ENCODE results near the gene GRM8.

Gene GRM8

DNA sequence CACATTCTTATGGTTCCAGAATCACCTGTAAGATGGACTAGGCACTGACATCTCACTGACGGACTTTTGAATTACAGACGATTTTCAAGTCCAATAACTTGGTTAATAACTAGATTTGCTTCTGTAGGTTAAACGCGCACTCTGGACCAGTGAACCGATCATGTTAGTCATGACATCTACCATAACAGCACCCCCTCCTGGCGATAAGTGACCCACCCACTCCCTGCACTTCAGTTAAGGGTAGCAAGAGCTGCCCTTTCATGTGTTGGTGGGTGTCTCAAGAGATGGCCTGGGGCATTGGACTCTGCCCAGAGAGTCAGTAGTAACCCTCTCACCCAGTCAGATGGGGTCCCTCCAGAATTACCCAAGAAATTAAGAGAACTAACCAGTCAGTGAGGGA is 12.9 kb downstream of the GRM8 start:
- ChIA-PET POLR2A (no interaction called here), CTCF (interaction anchor here (0.6 kb wide), 1 partner anchor 10 kb away, joined by 3 read pairs; no protein-coding TSS in a partner anchor)

DNA sequence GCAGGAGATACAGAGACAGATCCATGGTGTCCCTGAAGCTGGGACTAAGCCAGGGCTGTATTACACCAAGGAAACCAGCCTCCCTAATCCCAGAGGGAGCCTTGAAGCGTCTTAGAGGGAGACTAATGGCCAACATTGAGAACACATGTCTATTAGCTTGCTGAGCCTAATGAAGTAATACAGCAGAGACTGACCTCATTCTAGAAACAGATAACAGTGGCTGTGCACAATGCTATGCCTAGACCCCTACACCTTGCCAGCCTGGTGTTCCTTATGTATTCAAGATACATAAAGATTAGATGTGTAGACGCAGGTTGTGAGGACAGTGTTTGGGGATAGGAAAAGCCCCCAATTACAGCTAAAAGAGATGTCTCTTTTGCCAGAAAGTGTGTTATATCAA is 19.1 kb downstream of the GRM8 start:
- TF ChIP-seq NFRKB (IDR thresholded peaks at IDR 0.05) (no peak), FOXA1 (IDR thresholded peaks at IDR 0.05) (no peak), L3MBTL2 (conservative IDR thresholded peaks at IDR 0.05) (no peak), BHLHE40 (IDR thresholded peaks at IDR 0.05; ENCODE audit: borderline replicate concordance) (no peak), TARDBP (IDR thresholded peaks at IDR 0.05) (no peak), CTBP1 (IDR thresholded peaks at IDR 0.05; ENCODE audit: borderline replicate concordance) (no peak), FOXK2 (IDR thresholded peaks at IDR 0.05) (no peak), ARNT (IDR thresholded peaks at IDR 0.05) (no peak), SUZ12 (IDR thresholded peaks at IDR 0.05) (no peak), SP1 (IDR thresholded peaks at IDR 0.05) (no peak), FOXM1 (IDR thresholded peaks at IDR 0.05; ENCODE audit: borderline replicate concordance) (no peak), HDGF (IDR thresholded peaks at IDR 0.05; ENCODE audit: borderline replicate concordance) (no peak), ZNF384 (IDR thresholded peaks at IDR 0.05) (no peak), LEF1 (IDR thresholded peaks at IDR 0.05; ENCODE audit: borderline replicate concordance) (no peak), ELF4 (IDR thresholded peaks at IDR 0.05) (no peak)
- TF ChIP-seq, protein P1, sequence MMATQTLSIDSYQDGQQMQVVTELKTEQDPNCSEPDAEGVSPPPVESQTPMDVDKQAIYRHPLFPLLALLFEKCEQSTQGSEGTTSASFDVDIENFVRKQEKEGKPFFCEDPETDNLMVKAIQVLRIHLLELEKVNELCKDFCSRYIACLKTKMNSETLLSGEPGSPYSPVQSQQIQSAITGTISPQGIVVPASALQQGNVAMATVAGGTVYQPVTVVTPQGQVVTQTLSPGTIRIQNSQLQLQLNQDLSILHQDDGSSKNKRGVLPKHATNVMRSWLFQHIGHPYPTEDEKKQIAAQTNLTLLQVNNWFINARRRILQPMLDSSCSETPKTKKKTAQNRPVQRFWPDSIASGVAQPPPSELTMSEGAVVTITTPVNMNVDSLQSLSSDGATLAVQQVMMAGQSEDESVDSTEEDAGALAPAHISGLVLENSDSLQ (IDR thresholded peaks at IDR 0.05): no peak
- ChIA-PET POLR2A (no interaction called here), CTCF (no interaction called here)
- no peak for DNase-seq (ENCODE audit: extremely low spot score)

More for the DNA sequence above, 12.9 kb downstream of the GRM8 start:
- TF ChIP-seq FOXM1 (IDR thresholded peaks at IDR 0.05; ENCODE audit: borderline replicate concordance) (no peak), TARDBP (IDR thresholded peaks at IDR 0.05) (no peak), FOXK2 (IDR thresholded peaks at IDR 0.05) (no peak), LEF1 (IDR thresholded peaks at IDR 0.05; ENCODE audit: borderline replicate concordance) (no peak), ZNF384 (IDR thresholded peaks at IDR 0.05) (no peak), ELF4 (IDR thresholded peaks at IDR 0.05) (no peak), L3MBTL2 (conservative IDR thresholded peaks at IDR 0.05) (no peak)
- DNase-seq (ENCODE audit: extremely low spot score): no peak

DNA sequence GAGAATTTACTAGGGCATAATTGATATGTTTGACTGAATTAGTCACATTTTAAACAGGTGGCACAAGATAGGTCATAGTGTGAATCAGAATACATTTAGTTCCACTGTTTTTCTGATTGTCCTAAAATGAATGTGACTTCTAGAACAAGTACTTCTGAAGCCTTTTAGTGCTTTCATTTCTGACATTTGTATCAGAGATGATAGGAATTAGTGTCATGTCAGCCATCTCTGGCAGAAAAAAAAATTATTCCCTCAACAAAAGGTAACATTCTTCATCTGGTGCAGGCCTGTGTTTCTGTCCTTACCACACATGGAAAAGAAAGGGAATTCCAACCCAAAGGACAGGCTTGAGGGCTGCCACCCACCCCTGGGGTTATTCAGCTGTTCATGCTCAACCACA is 21.3 kb downstream of the GRM8 start:
- no peak for TF ChIP-seq FOXA1 (IDR thresholded peaks at IDR 0.05)
- TF ChIP-seq BHLHE40 (IDR thresholded peaks at IDR 0.05; ENCODE audit: borderline replicate concordance): no peak
- TF ChIP-seq NFRKB (IDR thresholded peaks at IDR 0.05): no peak
- ChIA-PET POLR2A (no interaction called here), CTCF (interaction anchor here (0.9 kb wide), 1 partner anchor 217 kb away, joined by 4 read pairs; no protein-coding TSS in a partner anchor)
- DNase-seq (ENCODE audit: extremely low spot score): no peak

DNA sequence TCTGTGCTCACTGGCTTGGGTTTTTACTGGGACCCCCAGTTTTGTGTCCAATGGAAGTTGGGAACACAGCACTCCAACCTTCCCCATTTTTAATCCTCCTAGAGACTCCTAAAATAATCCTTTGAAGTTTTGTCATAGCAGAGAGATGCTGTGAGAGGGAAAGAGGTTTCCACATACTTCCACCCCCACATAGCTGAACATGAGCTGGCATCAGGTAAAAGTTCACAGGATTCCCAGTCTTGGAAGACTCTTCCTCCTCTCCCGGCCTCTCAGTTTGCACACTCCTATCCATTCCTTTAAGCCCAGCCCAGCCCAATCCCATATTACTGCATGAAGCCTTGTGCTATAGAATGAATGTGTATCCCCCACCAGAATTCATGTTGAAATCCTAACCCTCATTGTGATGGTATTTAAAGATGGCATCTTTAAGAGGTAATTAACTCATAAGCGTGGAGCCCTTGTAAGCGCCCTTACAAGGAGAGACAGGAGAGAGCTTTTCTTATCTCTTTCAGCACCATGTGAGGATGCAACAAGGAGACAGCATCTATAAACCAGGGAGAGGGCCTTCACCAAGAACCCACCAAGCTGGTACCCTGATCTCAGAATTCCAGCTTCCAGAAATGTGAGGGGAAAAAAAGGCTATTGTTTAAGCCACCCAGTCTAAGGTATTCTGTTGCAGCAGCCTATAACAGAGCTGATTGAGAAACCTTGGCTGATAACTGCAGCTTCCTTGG is 22.4 kb downstream of the GRM8 start:
- DNase-seq (ENCODE audit: extremely low spot score): no peak
- ChIA-PET CTCF (no interaction called here), POLR2A (no interaction called here)
- TF ChIP-seq SUZ12 (IDR thresholded peaks at IDR 0.05) (no peak), CTBP1 (IDR thresholded peaks at IDR 0.05; ENCODE audit: borderline replicate concordance) (no peak), ZNF384 (IDR thresholded peaks at IDR 0.05) (no peak), HDGF (IDR thresholded peaks at IDR 0.05; ENCODE audit: borderline replicate concordance) (no peak), FOXK2 (IDR thresholded peaks at IDR 0.05) (no peak), ARNT (IDR thresholded peaks at IDR 0.05) (no peak), NFRKB (IDR thresholded peaks at IDR 0.05) (no peak), LEF1 (IDR thresholded peaks at IDR 0.05; ENCODE audit: borderline replicate concordance) (no peak), FOXA1 (IDR thresholded peaks at IDR 0.05) (no peak), L3MBTL2 (conservative IDR thresholded peaks at IDR 0.05) (no peak), ELF4 (IDR thresholded peaks at IDR 0.05) (no peak), FOXM1 (IDR thresholded peaks at IDR 0.05; ENCODE audit: borderline replicate concordance) (no peak), TARDBP (IDR thresholded peaks at IDR 0.05) (no peak), SP1 (IDR thresholded peaks at IDR 0.05) (no peak), BHLHE40 (IDR thresholded peaks at IDR 0.05; ENCODE audit: borderline replicate concordance) (no peak)
- TF ChIP-seq, protein P1 (IDR thresholded peaks at IDR 0.05): no peak

DNA sequence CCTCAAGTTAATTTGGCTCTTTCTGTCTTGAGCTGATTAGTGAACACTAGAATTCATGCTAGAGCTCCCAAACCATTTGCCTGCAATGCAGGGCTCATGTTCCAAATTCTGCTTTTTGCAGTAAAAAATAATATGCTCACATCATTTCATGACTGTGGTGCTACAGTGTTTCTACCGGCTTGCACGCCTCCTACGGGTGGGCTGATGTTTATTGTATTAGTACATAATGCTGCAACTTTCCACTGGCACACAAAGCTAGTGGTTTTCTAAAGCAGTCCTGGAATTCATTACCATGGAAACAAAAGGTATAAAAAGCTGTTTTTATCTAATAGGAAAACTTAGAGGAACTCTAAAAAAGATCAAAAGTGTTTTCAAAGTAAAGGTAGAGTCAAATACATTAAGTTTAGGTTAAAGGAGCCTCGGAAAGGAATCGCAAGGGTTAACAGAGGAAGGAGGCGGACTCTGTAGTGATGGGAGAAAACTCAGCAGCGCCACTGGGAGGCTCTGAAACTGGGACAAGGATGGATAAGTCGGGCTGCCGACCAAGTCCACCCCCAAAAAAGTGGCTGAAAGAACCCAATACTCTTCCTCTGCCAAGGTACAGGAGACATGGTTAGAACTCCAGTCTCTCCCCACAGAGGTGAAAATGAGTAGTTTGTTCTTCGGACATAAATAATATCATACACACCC is 25.9 kb downstream of the GRM8 start:
- no peak for TF ChIP-seq FOXK2 (IDR thresholded peaks at IDR 0.05)
- DNase-seq (ENCODE audit: extremely low spot score): no peak
- ChIA-PET POLR2A (no interaction called here), CTCF (no interaction called here)

DNA sequence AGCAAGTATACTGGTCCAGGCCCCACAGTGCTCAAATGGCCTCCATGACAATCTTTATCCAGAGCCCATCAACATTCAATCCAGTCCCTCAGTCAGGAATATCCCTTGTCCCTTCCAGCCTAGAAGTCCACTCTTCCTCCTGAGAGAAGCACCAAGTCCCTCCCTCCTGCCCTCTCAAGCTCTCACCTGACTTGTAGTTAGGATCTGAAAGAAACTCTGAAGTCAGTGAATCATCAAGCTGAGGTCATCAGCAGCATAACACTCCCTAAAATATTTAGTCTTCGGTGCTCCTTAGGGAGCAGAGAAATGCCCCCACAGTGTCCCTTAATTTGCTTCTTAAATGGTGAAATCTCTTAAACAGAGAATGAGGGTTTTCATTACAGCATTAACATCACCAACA is 31.0 kb downstream of the GRM8 start:
- POLR2A ChIA-PET: no interaction called here
- DNase-seq (ENCODE audit: extremely low spot score): no peak
- TF ChIP-seq CTBP1 (IDR thresholded peaks at IDR 0.05; ENCODE audit: borderline replicate concordance): no peak
- TF ChIP-seq HDGF (IDR thresholded peaks at IDR 0.05; ENCODE audit: borderline replicate concordance): no peak
- TF ChIP-seq NFRKB (IDR thresholded peaks at IDR 0.05): no peak
- no peak for TF ChIP-seq LEF1 (IDR thresholded peaks at IDR 0.05; ENCODE audit: borderline replicate concordance)
- TF ChIP-seq L3MBTL2 (conservative IDR thresholded peaks at IDR 0.05): no peak
- TF ChIP-seq FOXM1 (IDR thresholded peaks at IDR 0.05; ENCODE audit: borderline replicate concordance): no peak
- no peak for TF ChIP-seq ZNF384 (IDR thresholded peaks at IDR 0.05)
- no peak for TF ChIP-seq SP1 (IDR thresholded peaks at IDR 0.05)
- no peak for TF ChIP-seq FOXK2 (IDR thresholded peaks at IDR 0.05)
- no peak for TF ChIP-seq SUZ12 (IDR thresholded peaks at IDR 0.05)
- TF ChIP-seq BHLHE40 (IDR thresholded peaks at IDR 0.05; ENCODE audit: borderline replicate concordance): no peak
- no peak for TF ChIP-seq ELF4 (IDR thresholded peaks at IDR 0.05)
- TF ChIP-seq, protein P1 (IDR thresholded peaks at IDR 0.05): no peak
- CTCF ChIA-PET: no interaction called here

Data from HEK293T (cell line).